ENCODE data around the gene CNTN4.
A peak's percentile ranks its signal among the peaks of the same experiment; 100 is the strongest.
"Not testable (repeated sequence)": the region's sequence is repeated elsewhere in the genome, so short reads cannot be mapped to it uniquely, and the experiment has no call there.

The CNTN4 gene

GRCh38 chr3:2802429-2802828 lies 703.8 kb downstream of the CNTN4 start:
- no peak for TF ChIP-seq CTCF (conservative IDR thresholded peaks at IDR 0.05; ENCODE audit: control insufficient read depth, insufficient read depth, low read depth, low read length)
- no peak for DNase-seq (ENCODE audit: low read depth)

GRCh38 chr3:2807514-2807913 lies 708.8 kb downstream of the CNTN4 start:
- no peak for TF ChIP-seq CTCF (conservative IDR thresholded peaks at IDR 0.05; ENCODE audit: control insufficient read depth, insufficient read depth, low read depth, low read length)
- no peak for DNase-seq (ENCODE audit: low read depth)
- no peak overlapping the region for H3K4me3 ChIP-seq (ENCODE audit: control insufficient read depth, low read depth, low read length)

More at GRCh38 chr3:2802429-2802828, 703.8 kb downstream of the CNTN4 start:
- no peak overlapping the region for H3K4me3 ChIP-seq (ENCODE audit: control insufficient read depth, low read depth, low read length)

DNA sequence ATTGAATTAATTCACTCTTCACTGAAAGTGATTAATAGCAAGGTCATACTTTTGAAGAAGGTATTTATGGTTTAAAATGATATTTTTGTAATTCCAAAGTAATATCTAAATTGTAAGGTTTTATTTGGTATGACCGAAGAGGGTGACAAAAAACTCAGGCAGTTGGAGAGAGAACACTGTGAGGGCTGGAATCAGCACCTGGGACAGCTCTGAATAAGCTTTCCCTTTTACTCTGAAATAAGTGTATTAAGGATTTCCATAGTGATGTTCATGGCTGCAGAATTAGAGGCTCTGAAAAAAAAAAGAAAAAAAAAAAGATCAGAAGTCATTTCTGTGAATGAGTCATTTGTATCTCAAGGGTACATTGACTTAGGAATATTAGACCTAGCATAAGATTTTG lies 712.1 kb downstream of the CNTN4 start:
- no peak for TF ChIP-seq CTCF (conservative IDR thresholded peaks at IDR 0.05; ENCODE audit: control insufficient read depth, insufficient read depth, low read depth, low read length)
- no peak overlapping the region for H3K4me3 ChIP-seq (ENCODE audit: control insufficient read depth, low read depth, low read length)
- no peak for DNase-seq (ENCODE audit: low read depth)

GRCh38 chr3:2819571-2819970 lies 720.9 kb downstream of the CNTN4 start:
- DNase-seq (ENCODE audit: low read depth): no peak
- H3K4me3 ChIP-seq (ENCODE audit: control insufficient read depth, low read depth, low read length): no peak overlapping the region
- no peak for TF ChIP-seq CTCF (conservative IDR thresholded peaks at IDR 0.05; ENCODE audit: control insufficient read depth, insufficient read depth, low read depth, low read length)

GRCh38 chr3:2820982-2821381 lies 722.3 kb downstream of the CNTN4 start:
- not testable (repeated sequence) for H3K4me3 ChIP-seq (ENCODE audit: control insufficient read depth, low read depth, low read length)

DNA sequence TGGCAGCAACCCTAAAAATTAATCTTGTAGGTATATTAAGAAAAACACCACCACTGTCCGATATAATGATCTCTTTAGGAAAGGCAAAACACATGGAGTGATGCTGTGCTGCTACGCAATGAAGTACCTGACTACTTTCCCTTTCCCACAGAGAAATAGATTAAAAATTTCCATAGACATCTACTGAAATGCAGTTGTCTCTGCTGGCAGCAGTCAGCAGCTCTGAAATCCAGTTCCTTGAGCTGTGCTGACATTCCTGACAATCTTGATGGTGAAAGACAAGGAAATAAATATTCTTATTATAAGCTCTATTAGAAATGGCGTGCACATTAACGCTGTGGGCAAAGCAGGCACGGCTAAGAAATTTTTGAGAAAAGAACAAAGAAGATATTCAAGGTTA lies 723.9 kb downstream of the CNTN4 start:
- no peak for DNase-seq (ENCODE audit: low read depth)
- no peak overlapping the region for H3K4me3 ChIP-seq (ENCODE audit: control insufficient read depth, low read depth, low read length)
- TF ChIP-seq CTCF (conservative IDR thresholded peaks at IDR 0.05; ENCODE audit: control insufficient read depth, insufficient read depth, low read depth, low read length): no peak

More at GRCh38 chr3:2820982-2821381, 722.3 kb downstream of the CNTN4 start:
- DNase-seq (ENCODE audit: low read depth): not testable (repeated sequence)

DNA sequence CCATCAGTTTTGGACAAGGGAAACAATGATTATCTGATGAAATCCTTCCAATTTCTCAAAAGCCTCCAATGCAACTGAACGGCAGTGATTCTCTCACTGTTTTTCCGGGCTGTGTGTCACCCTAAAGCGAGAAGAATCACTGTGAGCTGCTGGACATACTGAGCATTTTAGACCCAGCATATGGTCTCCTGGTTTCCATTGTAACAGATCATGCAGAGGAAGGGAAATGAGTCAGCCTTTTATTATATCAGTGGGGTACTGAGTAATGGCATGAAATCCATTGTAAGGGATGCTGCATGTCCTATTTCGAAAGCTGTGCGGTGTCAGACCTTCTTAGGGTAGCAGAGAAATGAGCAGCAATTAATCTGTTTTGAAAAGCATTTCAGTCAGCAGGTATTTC lies 724.4 kb downstream of the CNTN4 start:
- DNase-seq (ENCODE audit: low read depth): peak; percentile 52
- H3K4me3 ChIP-seq (ENCODE audit: control insufficient read depth, low read depth, low read length): no peak overlapping the region
- TF ChIP-seq CTCF (conservative IDR thresholded peaks at IDR 0.05; ENCODE audit: control insufficient read depth, insufficient read depth, low read depth, low read length): no peak
